Measurements from ENCODE around the gene CPO. TPM values are rescaled to one million over a fixed set of nuclear protein-coding genes. Genes with fewer than 3 reads are reported as not detected.

CPO gene
- total RNA-seq, 1 donor from 2014 or later: not detected

DNA sequence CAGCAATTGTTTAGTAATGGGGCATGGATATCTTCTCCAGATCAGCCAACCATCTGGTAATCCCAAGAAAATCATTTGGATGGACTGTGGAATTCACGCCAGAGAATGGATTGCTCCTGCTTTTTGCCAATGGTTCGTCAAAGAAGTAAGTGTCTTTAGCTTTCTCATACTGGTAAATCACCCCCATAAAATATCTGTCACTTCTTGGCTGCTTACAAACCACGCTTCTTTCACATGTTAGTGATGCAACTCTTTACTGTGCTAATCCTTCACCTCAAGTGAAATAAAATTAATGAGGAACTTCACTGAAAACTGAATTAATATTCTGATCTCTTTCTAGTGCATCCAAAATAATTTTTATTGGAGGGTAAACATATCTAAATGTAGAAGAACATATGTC, 18.9 kb downstream of the CPO start:
- no peaks in the 10 kb centered on the region for H3K27me3 ChIP-seq
- no peaks in the 10 kb centered on the region for H3K36me3 ChIP-seq
- H3K4me3 ChIP-seq: no peak overlapping the region
- no peak for DNase-seq (ENCODE audit: extremely low spot score in 2 of 2)
- intact Hi-C loops (cut with DNase I): no loop called here
- H3K4me1 ChIP-seq: no peaks in the 10 kb centered on the region
- TF ChIP-seq POLR2AphosphoS5 (IDR thresholded peaks at IDR 0.05; ENCODE audit: insufficient read depth in 1 of 2, low read depth in 1 of 2) (no peak), POLR2A (IDR thresholded peaks at IDR 0.05) (no peak)
- TF ChIP-seq, protein P1, sequence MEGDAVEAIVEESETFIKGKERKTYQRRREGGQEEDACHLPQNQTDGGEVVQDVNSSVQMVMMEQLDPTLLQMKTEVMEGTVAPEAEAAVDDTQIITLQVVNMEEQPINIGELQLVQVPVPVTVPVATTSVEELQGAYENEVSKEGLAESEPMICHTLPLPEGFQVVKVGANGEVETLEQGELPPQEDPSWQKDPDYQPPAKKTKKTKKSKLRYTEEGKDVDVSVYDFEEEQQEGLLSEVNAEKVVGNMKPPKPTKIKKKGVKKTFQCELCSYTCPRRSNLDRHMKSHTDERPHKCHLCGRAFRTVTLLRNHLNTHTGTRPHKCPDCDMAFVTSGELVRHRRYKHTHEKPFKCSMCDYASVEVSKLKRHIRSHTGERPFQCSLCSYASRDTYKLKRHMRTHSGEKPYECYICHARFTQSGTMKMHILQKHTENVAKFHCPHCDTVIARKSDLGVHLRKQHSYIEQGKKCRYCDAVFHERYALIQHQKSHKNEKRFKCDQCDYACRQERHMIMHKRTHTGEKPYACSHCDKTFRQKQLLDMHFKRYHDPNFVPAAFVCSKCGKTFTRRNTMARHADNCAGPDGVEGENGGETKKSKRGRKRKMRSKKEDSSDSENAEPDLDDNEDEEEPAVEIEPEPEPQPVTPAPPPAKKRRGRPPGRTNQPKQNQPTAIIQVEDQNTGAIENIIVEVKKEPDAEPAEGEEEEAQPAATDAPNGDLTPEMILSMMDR (IDR thresholded peaks at IDR 0.05): no peak
- H3K27ac ChIP-seq: no peak overlapping the region
- H3K9me3 ChIP-seq: no peaks in the 10 kb centered on the region

DNA sequence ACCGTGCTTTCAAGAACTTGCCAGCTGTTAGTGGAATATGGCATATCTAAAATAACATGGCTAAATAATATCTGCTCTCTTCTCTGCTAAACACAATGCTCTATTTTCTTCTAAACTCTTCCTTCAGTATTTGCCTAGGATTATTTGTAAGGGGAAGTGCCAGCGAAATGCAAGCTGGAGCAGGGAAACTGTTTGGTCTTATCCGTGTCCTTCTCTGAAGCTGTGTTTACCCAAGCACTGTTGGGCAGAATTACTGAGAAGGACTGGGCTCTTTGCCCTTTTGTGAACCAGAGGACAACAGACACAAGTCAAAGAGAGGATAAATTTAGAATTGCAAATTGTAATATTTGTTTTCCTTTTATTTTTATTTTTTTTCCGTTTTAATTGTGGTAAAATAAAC, 23.6 kb downstream of the CPO start:
- no peak for DNase-seq (ENCODE audit: extremely low spot score in 2 of 2)
- no peak for TF ChIP-seq POLR2A (IDR thresholded peaks at IDR 0.05)
- Histone ChIP-seq H3K4me1 (no peaks in the 10 kb centered on the region), H3K27ac (no peak overlapping the region), H3K36me3 (no peaks in the 10 kb centered on the region), H3K27me3 (no peaks in the 10 kb centered on the region), H3K4me3 (no peak overlapping the region), H3K9me3 (no peaks in the 10 kb centered on the region)
- intact Hi-C loops (cut with DNase I): no loop called here

DNA sequence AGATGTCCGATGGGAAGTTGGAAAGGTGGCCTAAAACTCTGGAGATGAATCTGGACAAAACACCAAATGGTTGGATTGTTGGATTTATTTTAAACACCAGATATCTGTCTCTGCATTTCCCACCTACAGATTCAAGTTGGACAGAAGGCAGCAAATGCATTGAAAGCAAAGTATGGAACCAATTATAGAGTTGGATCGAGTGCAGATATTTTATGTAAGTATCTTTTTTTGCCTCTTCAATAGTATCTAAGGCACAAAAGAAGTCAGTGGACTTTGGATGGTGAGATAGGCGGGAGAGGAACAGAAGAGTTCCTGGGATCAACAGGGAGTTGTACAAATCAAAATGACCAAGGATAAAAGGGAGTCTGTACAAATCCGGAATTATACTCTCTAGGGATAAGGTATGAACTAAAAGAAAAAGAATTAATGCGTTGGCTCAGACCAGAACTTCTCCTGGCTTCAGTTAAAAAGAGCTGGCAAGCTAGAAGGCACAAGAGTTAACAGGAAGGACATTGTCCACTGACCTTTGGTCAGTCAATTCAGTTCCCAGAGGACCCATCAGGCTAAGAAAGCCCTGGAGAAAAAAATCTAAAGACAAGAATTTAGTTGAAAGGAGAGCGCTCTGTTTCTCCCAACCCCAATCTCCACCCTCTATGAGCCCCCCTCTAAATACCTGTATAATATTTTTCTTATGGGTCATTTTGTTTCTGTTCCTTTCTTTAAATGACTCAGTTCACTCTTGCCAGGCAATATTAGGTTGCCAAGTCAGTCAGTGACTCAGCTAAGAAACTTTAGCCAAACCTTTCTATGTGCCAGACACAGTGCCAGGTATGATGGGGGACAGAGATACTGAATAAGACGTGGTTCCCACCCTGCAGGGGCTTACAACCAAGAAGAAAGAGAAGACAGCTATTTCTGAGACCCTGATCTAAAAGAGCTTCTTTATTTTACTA, 29.1 kb downstream of the CPO start:
- no peaks in the 10 kb centered on the region for H3K4me1 ChIP-seq
- no peak for DNase-seq (ENCODE audit: extremely low spot score in 2 of 2)
- H3K27me3 ChIP-seq: no peaks in the 10 kb centered on the region
- intact Hi-C loops (cut with DNase I): no loop called here
- TF ChIP-seq, protein P1 (IDR thresholded peaks at IDR 0.05): no peak
- no peak for TF ChIP-seq POLR2AphosphoS5 (IDR thresholded peaks at IDR 0.05; ENCODE audit: insufficient read depth in 1 of 2, low read depth in 1 of 2)
- TF ChIP-seq POLR2A (IDR thresholded peaks at IDR 0.05): no peak
- H3K36me3 ChIP-seq: no peaks in the 10 kb centered on the region
- H3K9me3 ChIP-seq: no peaks in the 10 kb centered on the region
- H3K4me3 ChIP-seq: no peak overlapping the region
- H3K27ac ChIP-seq: no peak overlapping the region

DNA sequence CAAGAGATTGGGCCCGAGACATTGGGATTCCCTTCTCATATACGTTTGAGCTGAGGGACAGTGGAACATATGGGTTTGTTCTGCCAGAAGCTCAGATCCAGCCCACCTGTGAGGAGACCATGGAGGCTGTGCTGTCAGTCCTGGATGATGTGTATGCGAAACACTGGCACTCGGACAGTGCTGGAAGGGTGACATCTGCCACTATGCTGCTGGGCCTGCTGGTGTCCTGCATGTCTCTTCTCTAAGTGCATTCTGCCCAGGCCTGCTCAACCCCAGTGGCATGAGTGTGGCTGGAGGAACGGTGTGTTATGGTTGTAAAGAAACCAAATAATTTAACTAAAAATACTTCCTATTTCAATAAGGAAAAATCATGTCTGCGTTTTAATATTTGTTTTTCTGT, 29.9 kb downstream of the CPO start:
- TF ChIP-seq, protein P1 (IDR thresholded peaks at IDR 0.05): no peak
- TF ChIP-seq POLR2A (IDR thresholded peaks at IDR 0.05): no peak
- TF ChIP-seq POLR2AphosphoS5 (IDR thresholded peaks at IDR 0.05; ENCODE audit: insufficient read depth in 1 of 2, low read depth in 1 of 2): no peak
- H3K36me3 ChIP-seq: no peaks in the 10 kb centered on the region
- H3K4me1 ChIP-seq: no peaks in the 10 kb centered on the region
- H3K9me3 ChIP-seq: no peaks in the 10 kb centered on the region
- no peaks in the 10 kb centered on the region for H3K27me3 ChIP-seq
- H3K27ac ChIP-seq: no peak overlapping the region
- intact Hi-C loops (cut with DNase I): no loop called here
- H3K4me3 ChIP-seq: no peak overlapping the region
- DNase-seq (ENCODE audit: extremely low spot score in 2 of 2): no peak

DNA sequence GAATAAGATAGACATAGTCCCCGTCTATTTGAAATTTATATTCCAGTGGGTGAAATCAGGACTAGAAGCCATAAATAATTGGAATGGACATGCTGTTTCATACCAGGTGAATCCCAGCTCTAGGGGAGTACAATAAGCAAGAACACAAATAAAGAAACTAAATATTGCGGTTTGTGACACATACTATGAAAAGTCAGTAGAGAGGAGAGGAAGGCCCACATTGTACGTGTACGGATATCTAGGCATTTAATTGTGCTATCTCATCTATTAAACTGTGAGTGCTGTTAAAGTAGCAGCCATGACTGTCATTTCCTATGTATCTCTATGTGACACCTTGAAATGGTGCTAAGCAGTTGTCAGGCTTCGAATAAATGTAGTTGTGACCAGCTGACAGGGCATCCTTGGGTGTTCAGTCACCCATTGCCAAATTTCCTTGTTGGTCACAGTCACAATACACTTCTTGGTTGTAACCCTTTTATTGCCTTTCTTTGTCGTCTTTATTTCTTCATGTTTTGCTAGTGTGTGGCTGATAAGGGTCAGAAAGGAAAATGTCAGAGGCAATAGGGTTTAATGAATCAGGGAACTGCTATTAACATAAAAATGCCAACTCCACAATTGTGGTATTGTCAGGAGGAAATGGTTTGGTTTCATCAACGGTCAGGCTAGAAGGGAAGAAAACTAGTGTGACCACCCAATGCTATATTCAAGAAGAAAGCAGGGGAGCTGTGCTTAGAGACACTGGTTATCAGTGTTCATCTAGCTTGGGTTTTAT, 31.5 kb downstream of the CPO start:
- Histone ChIP-seq H3K27ac (no peak overlapping the region), H3K9me3 (no peaks in the 10 kb centered on the region), H3K4me1 (no peaks in the 10 kb centered on the region), H3K4me3 (no peak overlapping the region), H3K36me3 (no peaks in the 10 kb centered on the region), H3K27me3 (no peaks in the 10 kb centered on the region)
- no peak for DNase-seq (ENCODE audit: extremely low spot score in 2 of 2)
- intact Hi-C loops (cut with DNase I): no loop called here
- TF ChIP-seq POLR2AphosphoS5 (IDR thresholded peaks at IDR 0.05; ENCODE audit: insufficient read depth in 1 of 2, low read depth in 1 of 2): no peak
- TF ChIP-seq, protein P1 (IDR thresholded peaks at IDR 0.05): no peak
- no peak for TF ChIP-seq POLR2A (IDR thresholded peaks at IDR 0.05)

Measured in vagina (tissue), 2 donors.